Measurements from ENCODE around the gene GNG14.

Gene GNG14

GRCh38 chr19:12649941-12650340, 37.9 kb upstream of the GNG14 start:
- H4K20me1 ChIP-seq (ENCODE audit: insufficient read depth, low read length) = no peaks in the 10 kb centered on the region
- no peak overlapping the region for H2AFZ ChIP-seq (ENCODE audit: low read length)
- no peaks in the 10 kb centered on the region for H3F3A ChIP-seq (ENCODE audit: insufficient read depth, low read length)
- no peaks in the 10 kb centered on the region for H3K27me3 ChIP-seq (ENCODE audit: insufficient read depth, low read length)
- no peaks in the 10 kb centered on the region for H3K9me3 ChIP-seq (ENCODE audit: low read length)
- H3K4me1 ChIP-seq (ENCODE audit: insufficient read depth, low read length, severe bottlenecking) = no peaks in the 10 kb centered on the region
- no peak for TF ChIP-seq EZH2 (IDR thresholded peaks at IDR 0.05; ENCODE audit: borderline replicate concordance, low read length)
- TF ChIP-seq CTCF (IDR thresholded peaks at IDR 0.05; ENCODE audit: low read length) = no peak
- H3K4me3 ChIP-seq (ENCODE audit: low read depth, low read length, poor library complexity, severe bottlenecking) = no peak overlapping the region
- no peak overlapping the region for H3K27ac ChIP-seq (ENCODE audit: low read depth, low read length, poor library complexity, severe bottlenecking)
- H3K79me2 ChIP-seq (ENCODE audit: insufficient read depth, low read length) = no peaks in the 10 kb centered on the region
- H3K9me2 ChIP-seq (ENCODE audit: low read depth, low read length) = no peaks in the 10 kb centered on the region
- no peak overlapping the region for H3K9ac ChIP-seq (ENCODE audit: low read length)
- H3K36me3 ChIP-seq (ENCODE audit: insufficient read depth, low read length) = peaks cover 40% of the 10 kb centered on the region
- no peak overlapping the region for H3K4me2 ChIP-seq (ENCODE audit: low read length)

GRCh38 chr19:12652219-12652618, 35.6 kb upstream of the GNG14 start:
- Histone ChIP-seq H3K4me3 (ENCODE audit: low read depth, low read length, poor library complexity, severe bottlenecking) (no peak overlapping the region), H3F3A (ENCODE audit: insufficient read depth, low read length) (no peaks in the 10 kb centered on the region), H3K27ac (ENCODE audit: low read depth, low read length, poor library complexity, severe bottlenecking) (no peak overlapping the region), H3K27me3 (ENCODE audit: insufficient read depth, low read length) (no peaks in the 10 kb centered on the region), H4K20me1 (ENCODE audit: insufficient read depth, low read length) (no peaks in the 10 kb centered on the region), H3K9me2 (ENCODE audit: low read depth, low read length) (no peaks in the 10 kb centered on the region), H2AFZ (ENCODE audit: low read length) (no peak overlapping the region), H3K79me2 (ENCODE audit: insufficient read depth, low read length) (no peaks in the 10 kb centered on the region), H3K4me1 (ENCODE audit: insufficient read depth, low read length, severe bottlenecking) (no peaks in the 10 kb centered on the region), H3K36me3 (ENCODE audit: insufficient read depth, low read length) (peaks cover 52% of the 10 kb centered on the region), H3K9ac (ENCODE audit: low read length) (no peak overlapping the region), H3K4me2 (ENCODE audit: low read length) (no peak overlapping the region), H3K9me3 (ENCODE audit: low read length) (no peaks in the 10 kb centered on the region)
- no peak for TF ChIP-seq CTCF (IDR thresholded peaks at IDR 0.05; ENCODE audit: low read length)
- no peak for TF ChIP-seq EZH2 (IDR thresholded peaks at IDR 0.05; ENCODE audit: borderline replicate concordance, low read length)

- Histone ChIP-seq H3K27ac (ENCODE audit: low read depth, low read length, poor library complexity, severe bottlenecking) (no peak overlapping the region), H3K27me3 (ENCODE audit: insufficient read depth, low read length) (no peaks in the 10 kb centered on the region), H3K9me2 (ENCODE audit: low read depth, low read length) (no peaks in the 10 kb centered on the region), H3K4me1 (ENCODE audit: insufficient read depth, low read length, severe bottlenecking) (no peaks in the 10 kb centered on the region), H3K9ac (ENCODE audit: low read length) (no peak overlapping the region), H3K36me3 (ENCODE audit: insufficient read depth, low read length) (peaks cover 71% of the 10 kb centered on the region), H3K4me2 (ENCODE audit: low read length) (no peak overlapping the region), H3K9me3 (ENCODE audit: low read length) (no peaks in the 10 kb centered on the region), H3K4me3 (ENCODE audit: low read depth, low read length, poor library complexity, severe bottlenecking) (no peak overlapping the region), H4K20me1 (ENCODE audit: insufficient read depth, low read length) (no peaks in the 10 kb centered on the region), H2AFZ (ENCODE audit: low read length) (no peak overlapping the region), H3F3A (ENCODE audit: insufficient read depth, low read length) (no peaks in the 10 kb centered on the region), H3K79me2 (ENCODE audit: insufficient read depth, low read length) (no peaks in the 10 kb centered on the region)
- TF ChIP-seq EZH2 (IDR thresholded peaks at IDR 0.05; ENCODE audit: borderline replicate concordance, low read length) = no peak
Observed at GRCh38 chr19:12655546-12655945, 32.3 kb upstream of the GNG14 start.

- peaks cover 72% of the 10 kb centered on the region for H3K36me3 ChIP-seq (ENCODE audit: insufficient read depth, low read length)
Observed at GRCh38 chr19:12656899-12657571, 30.8 kb upstream of the GNG14 start.

More at GRCh38 chr19:12656899-12657571, 30.8 kb upstream of the GNG14 start:
- Histone ChIP-seq H3K9ac (ENCODE audit: low read length) (no peak overlapping the region), H3K79me2 (ENCODE audit: insufficient read depth, low read length) (no peaks in the 10 kb centered on the region), H3K27me3 (ENCODE audit: insufficient read depth, low read length) (no peaks in the 10 kb centered on the region), H2AFZ (ENCODE audit: low read length) (no peak overlapping the region), H3K4me1 (ENCODE audit: insufficient read depth, low read length, severe bottlenecking) (no peaks in the 10 kb centered on the region), H3K4me3 (ENCODE audit: low read depth, low read length, poor library complexity, severe bottlenecking) (no peak overlapping the region), H3K9me3 (ENCODE audit: low read length) (no peaks in the 10 kb centered on the region), H3F3A (ENCODE audit: insufficient read depth, low read length) (no peaks in the 10 kb centered on the region), H3K4me2 (ENCODE audit: low read length) (no peak overlapping the region), H3K9me2 (ENCODE audit: low read depth, low read length) (no peaks in the 10 kb centered on the region), H4K20me1 (ENCODE audit: insufficient read depth, low read length) (no peaks in the 10 kb centered on the region), H3K27ac (ENCODE audit: low read depth, low read length, poor library complexity, severe bottlenecking) (no peak overlapping the region)
- no peak for TF ChIP-seq CTCF (IDR thresholded peaks at IDR 0.05; ENCODE audit: low read length)
- no peak for TF ChIP-seq EZH2 (IDR thresholded peaks at IDR 0.05; ENCODE audit: borderline replicate concordance, low read length)

All from OCI-LY1 (cell line).